BJ (cell line): ENCODE results near the gene CPOX. TPM values are rescaled to one million over a fixed set of nuclear protein-coding genes. Genes with fewer than 3 reads are reported as not detected.

Experiments
- CTCF ChIA-PET: fragments of 350-600 bp; formaldehyde crosslinking; extraction: SDS; loops from one replicate; lab custom pipeline; 2021; ENCODE audit warnings: antibody characterized with exemption, inconsistent platforms; lab: Yijun Ruan, JAX
- POLR2A ChIA-PET: fragments of 300-600 bp; sonication (Branson Sonifier 250); formaldehyde crosslinking; extraction: SDS; loops from one replicate; lab custom pipeline; 2021; ENCODE audit warnings: antibody characterized with exemption; lab: Charles Lee
- DNase-seq: peaks from one replicate; pipeline ENCODE4 v3.0.0-alpha.2; 2011; ENCODE audit warnings: low read depth
- H3K27me3 ChIP-seq: 2 replicates; pipeline ENCODE4 v1.6.0; 2011; ENCODE audit warnings: low read length; ENCODE audit not compliant: control insufficient read depth, insufficient read depth
- H3K36me3 ChIP-seq: 2 replicates; pipeline ENCODE4 v1.5.1; 2011; ENCODE audit warnings: low read length; ENCODE audit not compliant: control insufficient read depth, insufficient read depth
- H3K4me3 ChIP-seq: 2 replicates; pipeline ENCODE4 v1.5.1; 2011; ENCODE audit warnings: low read depth, mild to moderate bottlenecking, control low read depth, low read length
- polyA plus RNA-seq: library from polyadenylated mRNA; depleted of rRNA; stranded (reverse); fragments of >200 nt; gene quantifications from 2 replicates; pipeline ENCODE4 v1.2.3, GENCODE V29; 2011
- TF ChIP-seq, protein P1 (sequence below): IDR thresholded peaks from 2 replicates; pipeline ENCODE4 v1.5.1; 2011; ENCODE audit warnings: low read depth, mild to moderate bottlenecking, control low read depth, inconsistent platforms, low read length, moderate library complexity; ENCODE audit not compliant: insufficient read depth

CPOX gene
- polyA plus RNA-seq, 1 experiment: 11.1 TPM

DNA sequence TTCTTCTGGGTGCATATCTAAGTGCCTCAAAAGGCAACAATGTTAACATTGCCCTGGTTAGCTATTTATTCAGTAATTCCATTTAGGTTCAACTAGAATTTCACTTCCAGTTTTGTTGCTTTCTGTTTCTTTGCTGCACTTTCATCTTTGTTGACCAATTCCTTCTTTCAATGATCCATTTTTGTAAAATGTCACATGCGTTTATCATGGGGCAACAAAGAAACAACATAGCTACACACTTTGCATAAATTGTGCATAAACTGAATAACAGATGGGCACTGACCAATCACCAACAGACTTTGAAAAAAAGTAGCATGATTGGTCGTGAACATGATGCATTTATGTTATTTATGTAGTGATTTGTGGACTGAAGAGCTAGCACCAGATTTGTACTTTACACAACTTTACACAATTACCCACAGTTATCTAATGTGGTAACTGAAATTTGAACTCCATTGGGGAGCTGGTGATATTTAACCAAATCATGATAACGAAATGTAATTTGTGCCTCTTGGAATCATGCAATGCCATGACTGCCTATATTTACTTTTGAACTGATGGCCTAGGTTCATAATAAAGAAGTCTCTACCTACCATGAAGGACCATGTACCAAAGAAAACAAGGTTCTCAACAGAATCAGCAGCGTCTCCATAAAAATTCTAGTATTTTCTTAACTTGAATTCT is 7.1 kb upstream of the CPOX start:
- TF ChIP-seq, protein P1, sequence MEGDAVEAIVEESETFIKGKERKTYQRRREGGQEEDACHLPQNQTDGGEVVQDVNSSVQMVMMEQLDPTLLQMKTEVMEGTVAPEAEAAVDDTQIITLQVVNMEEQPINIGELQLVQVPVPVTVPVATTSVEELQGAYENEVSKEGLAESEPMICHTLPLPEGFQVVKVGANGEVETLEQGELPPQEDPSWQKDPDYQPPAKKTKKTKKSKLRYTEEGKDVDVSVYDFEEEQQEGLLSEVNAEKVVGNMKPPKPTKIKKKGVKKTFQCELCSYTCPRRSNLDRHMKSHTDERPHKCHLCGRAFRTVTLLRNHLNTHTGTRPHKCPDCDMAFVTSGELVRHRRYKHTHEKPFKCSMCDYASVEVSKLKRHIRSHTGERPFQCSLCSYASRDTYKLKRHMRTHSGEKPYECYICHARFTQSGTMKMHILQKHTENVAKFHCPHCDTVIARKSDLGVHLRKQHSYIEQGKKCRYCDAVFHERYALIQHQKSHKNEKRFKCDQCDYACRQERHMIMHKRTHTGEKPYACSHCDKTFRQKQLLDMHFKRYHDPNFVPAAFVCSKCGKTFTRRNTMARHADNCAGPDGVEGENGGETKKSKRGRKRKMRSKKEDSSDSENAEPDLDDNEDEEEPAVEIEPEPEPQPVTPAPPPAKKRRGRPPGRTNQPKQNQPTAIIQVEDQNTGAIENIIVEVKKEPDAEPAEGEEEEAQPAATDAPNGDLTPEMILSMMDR: no peak
- ChIA-PET CTCF (interaction anchor here (0.8 to 7.3 kb wide), 11 partner anchors 8 to 394 kb away, joined by 3 to 135 read pairs (median 5); partner anchors contain the start of gene CPOX), POLR2A (no interaction called here)
- Histone ChIP-seq H3K27me3 (peaks cover 4% of the 10 kb centered on the region), H3K4me3 (no peak overlapping the region), H3K36me3 (no peaks in the 10 kb centered on the region)
- DNase-seq: no peak

DNA sequence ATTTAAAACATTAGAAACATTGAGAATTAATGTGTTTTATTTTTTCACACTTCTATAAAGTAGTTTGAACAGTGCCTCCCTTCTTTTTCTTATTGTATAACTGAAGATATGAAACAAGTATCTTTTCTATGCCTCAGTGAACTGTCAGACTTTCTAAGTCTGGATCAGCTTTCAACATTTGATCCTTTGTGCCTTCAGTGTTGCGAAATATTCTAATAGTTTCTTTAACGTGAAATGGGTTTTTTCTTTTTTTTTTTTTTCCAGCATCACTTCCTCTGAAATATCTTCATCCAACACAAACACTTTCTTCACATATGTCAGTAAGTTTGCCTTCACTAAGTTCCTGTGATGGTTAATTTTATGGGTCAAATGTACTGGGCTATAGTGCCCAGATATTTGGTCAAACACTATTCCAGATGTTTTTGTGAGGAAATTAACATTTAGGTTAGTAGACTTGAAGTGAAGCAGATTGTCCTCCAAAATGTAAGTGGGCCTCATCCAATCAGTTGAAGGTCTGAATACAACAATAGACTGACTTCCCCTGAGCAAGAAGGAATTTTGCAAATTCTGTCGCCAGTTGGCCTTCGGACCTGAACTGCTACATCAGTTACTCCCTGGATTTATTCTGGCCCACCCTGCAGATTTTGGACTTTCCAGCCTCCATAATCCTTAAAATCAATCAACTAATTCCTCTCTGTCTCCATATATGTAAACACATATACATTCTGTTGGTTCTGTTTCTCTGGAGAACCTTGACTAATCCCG is 6.4 kb upstream of the CPOX start:
- Histone ChIP-seq H3K4me3 (no peak overlapping the region), H3K36me3 (no peaks in the 10 kb centered on the region), H3K27me3 (peaks cover 4% of the 10 kb centered on the region)
- ChIA-PET POLR2A (no interaction called here), CTCF (interaction anchor here (0.8 to 7.3 kb wide), 4 partner anchors 13 to 395 kb away, joined by 3 to 135 read pairs (median 25); no protein-coding TSS in a partner anchor)
- no peak for DNase-seq
- TF ChIP-seq, protein P1: no peak

DNA sequence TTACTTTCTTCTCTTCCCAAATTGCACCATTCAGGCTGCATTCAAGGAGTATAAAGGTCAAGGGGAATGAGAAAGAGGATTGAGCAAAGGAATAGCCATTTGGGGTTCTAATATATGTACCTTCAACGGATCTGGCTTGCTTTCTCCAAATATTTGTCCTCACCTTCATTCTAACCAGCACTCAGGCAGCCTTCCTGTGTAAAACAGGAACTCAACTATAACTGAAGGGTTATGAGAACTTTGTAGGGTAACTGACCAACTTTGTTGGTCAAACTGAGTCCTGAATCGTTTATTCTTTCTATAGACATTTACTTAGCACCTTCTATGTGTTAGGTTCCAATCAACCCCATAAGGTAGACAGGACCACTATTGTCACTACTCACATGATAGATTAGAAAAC is 5.1 kb upstream of the CPOX start:
- DNase-seq: no peak

DNA sequence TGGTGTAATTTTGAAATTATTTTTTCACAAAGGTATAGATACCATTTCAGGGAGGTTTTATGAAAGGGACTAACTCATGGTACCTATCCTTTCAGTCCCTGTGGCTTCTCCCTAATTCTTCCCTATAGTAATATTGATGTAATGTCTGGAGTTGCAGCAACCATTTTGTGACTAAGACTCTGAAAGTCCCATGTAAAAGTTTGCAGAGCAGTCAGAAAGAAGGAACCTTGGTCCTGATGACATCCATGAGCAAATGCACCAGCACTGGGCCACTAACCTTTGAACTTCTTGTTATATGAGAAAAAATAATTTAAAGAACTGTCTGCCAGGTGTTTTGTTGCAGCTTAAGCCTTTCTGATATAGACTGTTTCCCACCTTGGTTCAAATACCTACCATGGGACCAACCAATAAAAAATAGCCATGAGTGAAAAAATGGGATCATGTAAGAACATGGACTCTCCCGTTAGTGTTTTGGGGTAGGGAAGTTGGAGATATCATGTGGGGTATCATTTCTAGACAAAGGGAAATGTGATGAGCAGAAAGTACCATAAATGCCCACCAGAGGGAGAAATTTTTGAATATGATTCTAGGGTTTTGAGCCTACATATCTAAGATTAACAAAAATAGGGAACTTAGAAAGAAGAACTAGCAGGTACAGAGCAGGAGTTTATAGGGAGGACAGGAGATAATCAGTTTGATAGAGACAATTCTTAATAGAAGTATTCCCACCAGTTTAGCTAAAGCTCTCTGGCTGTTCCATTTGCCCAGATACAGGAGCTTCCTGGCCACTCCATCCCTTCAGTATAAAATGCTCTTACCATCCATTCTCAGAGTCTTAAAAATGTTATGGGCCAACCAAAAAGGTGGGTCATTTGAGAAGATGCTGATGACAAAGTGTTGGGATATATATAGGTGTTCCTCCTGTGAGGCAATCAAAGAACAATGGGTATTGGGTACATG is 3.4 kb upstream of the CPOX start:
- DNase-seq: no peak
- TF ChIP-seq, protein P1: peak; percentile 65
- Histone ChIP-seq H3K27me3 (peaks cover 4% of the 10 kb centered on the region), H3K36me3 (no peaks in the 10 kb centered on the region), H3K4me3 (no peak overlapping the region)
- ChIA-PET POLR2A (no interaction called here), CTCF (interaction anchor here (0.9 to 2.6 kb wide), 18 partner anchors 7 to 397 kb away, joined by 3 to 27 read pairs (median 5); no protein-coding TSS in a partner anchor)

More for the DNA sequence above, 5.1 kb upstream of the CPOX start:
- no peaks in the 10 kb centered on the region for H3K36me3 ChIP-seq
- H3K4me3 ChIP-seq: no peak overlapping the region
- H3K27me3 ChIP-seq: peaks cover 4% of the 10 kb centered on the region
- POLR2A ChIA-PET: no interaction called here
- TF ChIP-seq, protein P1: no peak
- CTCF ChIA-PET: interaction anchor here (1.0 to 2.6 kb wide), 7 partner anchors 17 to 396 kb away, joined by 3 to 27 read pairs (median 5); no protein-coding TSS in a partner anchor
